CD4-positive, alpha-beta T cell (primary cell): ENCODE data around the gene SFTA2. TPM values are rescaled to one million over a fixed set of nuclear protein-coding genes. Genes with fewer than 3 reads are reported as not detected.
"Not testable (repeated sequence)": the region's sequence is repeated elsewhere in the genome, so short reads cannot be mapped to it uniquely, and the experiment has no call there.

ENCODE experiments used
- ATAC-seq: fragments of 200-7000 bp; cut with Tn5 transposase; one replicate; pipeline ENCODE4 v1.10.0; 2022; ENCODE audit warnings: mild to moderate bottlenecking; ENCODE audit not compliant: poor library complexity
- CTCF ChIA-PET: fragments of 350-600 bp; sonication (Branson Sonifier 250); formaldehyde crosslinking; loops from one replicate; lab custom pipeline; 2021; ENCODE audit warnings: antibody characterized with exemption, inconsistent platforms; lab: Charles Lee
- POLR2A ChIA-PET: fragments of 350-600 bp; sonication (Branson Sonifier 250); formaldehyde crosslinking; loops from one replicate; lab custom pipeline; 2021; ENCODE audit warnings: antibody characterized with exemption, inconsistent platforms; lab: Charles Lee
- DNase-seq, 14 experiments: peaks; one replicate each; pipeline ENCODE4 v3.0.0-alpha.2; 2013 to 2020; ENCODE audit warnings: mixed read lengths in 2 of 14
- H3K27ac ChIP-seq, 2 donors: one replicate each; pipeline versions ENCODE4 v1.5.1 to v1.7.0; 2013; ENCODE audit warnings: low read length in 2 of 2, low read depth in 1 of 2, mild to moderate bottlenecking in 1 of 2
- H3K27me3 ChIP-seq, 2 experiments: 1 replicate in 1 of 2; 2 replicates in 1 of 2; pipeline versions ENCODE4 v1.6.1 to v1.7.0; 2013; ENCODE audit warnings: low read length in 2 of 2, control low read depth in 1 of 2, mild to moderate bottlenecking in 1 of 2, moderate library complexity in 1 of 2; ENCODE audit not compliant: insufficient read depth in 2 of 2, control insufficient read depth in 1 of 2
- H3K36me3 ChIP-seq: one replicate; pipeline ENCODE4 v1.6.1; 2013; ENCODE audit warnings: low read length, control low read depth; ENCODE audit not compliant: insufficient read depth
- H3K4me1 ChIP-seq: one replicate; pipeline ENCODE4 v1.6.1; 2013; ENCODE audit warnings: low read length, control low read depth; ENCODE audit not compliant: insufficient read depth
- H3K4me3 ChIP-seq: one replicate; pipeline ENCODE4 v1.5.1; 2013; ENCODE audit warnings: mild to moderate bottlenecking, low read length, moderate library complexity
- H3K9me3 ChIP-seq, 2 experiments: 1 replicate in 1 of 2; 2 replicates in 1 of 2; pipeline versions ENCODE4 v1.6.1 to v1.7.0; 2013; ENCODE audit warnings: low read length in 2 of 2, mild to moderate bottlenecking in 2 of 2, control low read depth in 1 of 2, moderate library complexity in 1 of 2; ENCODE audit not compliant: control insufficient read depth in 1 of 2, insufficient read depth in 1 of 2
- H3K27ac Mint-ChIP-seq: one replicate; pipeline ENCODE4 v1.8.0; 2020; ENCODE audit warnings: mixed read lengths
- H3K27me3 Mint-ChIP-seq: one replicate; pipeline ENCODE4 v1.8.0; 2021; ENCODE audit warnings: mixed read lengths
- H3K36me3 Mint-ChIP-seq: one replicate; pipeline ENCODE4 v1.8.0; 2021; ENCODE audit warnings: low read depth, mixed read lengths
- H3K4me1 Mint-ChIP-seq: one replicate; pipeline ENCODE4 v1.8.0; 2021; ENCODE audit warnings: low read depth, mixed read lengths
- H3K4me3 Mint-ChIP-seq: one replicate; pipeline ENCODE4 v1.8.0; 2020; ENCODE audit warnings: mild to moderate bottlenecking, mixed read lengths
- H3K9me3 Mint-ChIP-seq: one replicate; pipeline ENCODE4 v1.8.0; 2020; ENCODE audit warnings: mixed read lengths
- CTCF ChIP-seq: fragments of 200-600 bp; IDR thresholded peaks from one replicate; pipeline ENCODE4 v1.8.0; 2022; ENCODE audit warnings: antibody characterized with exemption, mild to moderate bottlenecking
- intact Hi-C, 2 experiments: fragments of 100-400 bp; cut with DNase I in 1 of 2; cut with micrococcal nuclease in 1 of 2; formaldehyde crosslinking; loops; one replicate each; pipeline versions ENCODE4 v1.15.1 to v1.9.0; 2023 to 2025; cut with DNase I, micrococcal nuclease
- total RNA-seq, 174 experiments: library from RNA in 2 of 174; stranded (reverse) in 2 of 174; gene quantifications; one replicate each; pipeline ENCODE4 v1.2.3 and lab custom pipeline; 2021 to 2026

Gene SFTA2
- total RNA-seq, 2 experiments from 2014 or later, result not detected

GRCh38 chr6:30931272-30931671 is 698 bp downstream of the SFTA2 start:
- POLR2A ChIA-PET, result no interaction called here

GRCh38 chr6:30930506-30930905 is 1.5 kb downstream of the SFTA2 start:
- H3K9me3 Mint-ChIP-seq, result peaks cover 3% of the 10 kb centered on the region
- ChIA-PET POLR2A (no interaction called here), CTCF (no interaction called here)
- peaks cover 11% of the 10 kb centered on the region for H3K36me3 Mint-ChIP-seq
- intact Hi-C loops, result loop anchor here in 1 of 2 experiments (5.0 to 10.0 kb wide), 2 partner anchors 47 to 184 kb away; partner anchors contain the start of genes C6orf15 and PSORS1C1
- H3K4me3 Mint-ChIP-seq, result no peak overlapping the region
- no peak overlapping the region for H3K27ac Mint-ChIP-seq
- Histone ChIP-seq H3K4me1 (no peaks in the 10 kb centered on the region), H3K27me3 (no peaks in the 10 kb centered on the region), H3K4me3 (no peak overlapping the region), H3K9me3 (peaks cover 0 to 6% of the 10 kb centered on the region in 2 experiments), H3K36me3 (peaks cover 13% of the 10 kb centered on the region), H3K27ac (no peak overlapping the region)
- ATAC-seq (no peak), DNase-seq (no peak)
- no peak for TF ChIP-seq CTCF
- no peaks in the 10 kb centered on the region for H3K4me1 Mint-ChIP-seq
- no peaks in the 10 kb centered on the region for H3K27me3 Mint-ChIP-seq

More at GRCh38 chr6:30931272-30931671, 698 bp downstream of the SFTA2 start:
- H3K4me3 Mint-ChIP-seq, result no peak overlapping the region
- H3K4me1 Mint-ChIP-seq, result no peaks in the 10 kb centered on the region
- DNase-seq (no peak), ATAC-seq (no peak)
- Histone ChIP-seq H3K36me3 (peaks cover 5% of the 10 kb centered on the region), H3K27ac (no peak overlapping the region), H3K27me3 (no peaks in the 10 kb centered on the region), H3K4me3 (no peak overlapping the region), H3K9me3 (peaks cover 0 to 6% of the 10 kb centered on the region in 2 experiments), H3K4me1 (no peaks in the 10 kb centered on the region)
- intact Hi-C loops, result loop anchor here in 1 of 2 experiments (5.0 to 10.0 kb wide), 2 partner anchors 46 to 184 kb away; partner anchors contain the start of genes C6orf15 and PSORS1C1
- no peak for TF ChIP-seq CTCF
- H3K36me3 Mint-ChIP-seq, result peaks cover 8% of the 10 kb centered on the region
- peaks cover 3% of the 10 kb centered on the region for H3K9me3 Mint-ChIP-seq
- CTCF ChIA-PET, result no interaction called here
- H3K27ac Mint-ChIP-seq, result no peak overlapping the region
- no peaks in the 10 kb centered on the region for H3K27me3 Mint-ChIP-seq

GRCh38 chr6:30928677-30929076 is 3.3 kb downstream of the SFTA2 start:
- Histone ChIP-seq H3K27me3 (no peaks in the 10 kb centered on the region), H3K9me3 (peaks cover 0 to 6% of the 10 kb centered on the region in 2 experiments), H3K4me1 (no peaks in the 10 kb centered on the region), H3K27ac (no peak overlapping the region), H3K36me3 (peaks cover 18% of the 10 kb centered on the region), H3K4me3 (no peak overlapping the region)
- CTCF ChIA-PET, result no interaction called here
- POLR2A ChIA-PET, result no interaction called here
- intact Hi-C loops, result no loop called here
- no peaks in the 10 kb centered on the region for H3K4me1 Mint-ChIP-seq
- H3K27ac Mint-ChIP-seq, result no peak overlapping the region
- DNase-seq (no peak), ATAC-seq (no peak)
- H3K4me3 Mint-ChIP-seq, result no peak overlapping the region
- TF ChIP-seq CTCF, result no peak
- H3K27me3 Mint-ChIP-seq, result no peaks in the 10 kb centered on the region
- peaks cover 3% of the 10 kb centered on the region for H3K9me3 Mint-ChIP-seq
- peaks cover 16% of the 10 kb centered on the region for H3K36me3 Mint-ChIP-seq

- H3K27ac Mint-ChIP-seq, POLR2A ChIA-PET, H3K4me3 ChIP-seq, DNase-seq, H3K27ac ChIP-seq, H3K27me3 ChIP-seq, CTCF ChIA-PET, H3K4me3 Mint-ChIP-seq, intact Hi-C loops, H3K9me3 Mint-ChIP-seq, ATAC-seq, H3K9me3 ChIP-seq, H3K4me1 Mint-ChIP-seq, H3K4me1 ChIP-seq, H3K27me3 Mint-ChIP-seq: not testable (repeated sequence)
- peaks cover 34% of the 10 kb centered on the region for H3K36me3 ChIP-seq
- H3K36me3 Mint-ChIP-seq, result peaks cover 32% of the 10 kb centered on the region
Observed at GRCh38 chr6:30927080-30927479, 4.9 kb downstream of the SFTA2 start.
